SJCRH30 (cell line): ENCODE results near the gene NOL6. TPM values are rescaled to one million over a fixed set of nuclear protein-coding genes. Genes with fewer than 3 reads are reported as not detected.
"Not testable (repeated sequence)": the region's sequence is repeated elsewhere in the genome, so short reads cannot be mapped to it uniquely, and the experiment has no call there.

Experiments
- DNase-seq, 2 experiments: peaks; one replicate each; pipeline ENCODE4 v3.0.0-alpha.2; 2015 to 2020
- H3K27ac ChIP-seq: fragments of 250-450 bp; sonication (Bioruptor Pico); 2 replicates; pipeline ENCODE4 v1.5.1; 2020; ENCODE audit warnings: mild to moderate bottlenecking, moderate library complexity
- H3K27me3 ChIP-seq: fragments of 250-450 bp; sonication (Bioruptor Pico); 2 replicates; pipeline ENCODE4 v1.5.1; 2020; ENCODE audit warnings: mild to moderate bottlenecking, moderate library complexity
- H3K36me3 ChIP-seq: fragments of 250-450 bp; sonication (Bioruptor Pico); 2 replicates; pipeline ENCODE4 v1.5.1; 2020; ENCODE audit warnings: mild to moderate bottlenecking, moderate library complexity
- H3K4me1 ChIP-seq: fragments of 250-450 bp; sonication (Bioruptor Pico); 2 replicates; pipeline ENCODE4 v1.5.1; 2020; ENCODE audit warnings: mild to moderate bottlenecking, moderate library complexity
- H3K4me3 ChIP-seq: fragments of 250-450 bp; sonication (Bioruptor Pico); 2 replicates; pipeline ENCODE4 v1.5.1; 2020; ENCODE audit warnings: mild to moderate bottlenecking, moderate library complexity
- H3K9me3 ChIP-seq: fragments of 250-450 bp; sonication (Bioruptor Pico); replicated peaks from 2 replicates; pipeline ENCODE4 v1.5.1; 2020; ENCODE audit warnings: mild to moderate bottlenecking, moderate library complexity
- total RNA-seq: library from RNA; depleted of rRNA; stranded (reverse); fragments of >200 nt; shearing (Covaris generic); gene quantifications from 2 replicates; pipeline ENCODE4 v1.2.3, GENCODE V29; 2014

Gene NOL6
- total RNA-seq, 1 experiment from 2014 or later = 27.5 TPM

DNA sequence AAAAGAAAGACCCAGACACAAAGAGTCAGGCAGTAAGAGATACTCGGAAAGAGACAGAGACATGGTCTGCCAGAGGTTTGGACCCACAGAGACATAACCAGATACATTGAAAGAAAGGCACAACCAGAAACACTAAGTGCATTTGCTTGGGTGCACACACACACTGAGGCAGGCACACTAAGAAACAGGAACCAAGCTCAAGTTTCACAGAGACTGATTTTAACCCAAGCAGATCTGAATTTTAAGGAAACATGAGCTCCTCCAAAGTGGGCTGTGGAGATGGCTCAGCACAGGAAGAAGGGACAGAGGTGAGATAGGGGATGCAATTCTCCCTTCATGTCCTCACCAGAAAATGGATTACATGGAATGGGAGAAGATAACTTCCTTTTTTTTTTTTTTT, 35.8 kb downstream of the NOL6 start:
- no peaks in the 10 kb centered on the region for H3K36me3 ChIP-seq

DNA sequence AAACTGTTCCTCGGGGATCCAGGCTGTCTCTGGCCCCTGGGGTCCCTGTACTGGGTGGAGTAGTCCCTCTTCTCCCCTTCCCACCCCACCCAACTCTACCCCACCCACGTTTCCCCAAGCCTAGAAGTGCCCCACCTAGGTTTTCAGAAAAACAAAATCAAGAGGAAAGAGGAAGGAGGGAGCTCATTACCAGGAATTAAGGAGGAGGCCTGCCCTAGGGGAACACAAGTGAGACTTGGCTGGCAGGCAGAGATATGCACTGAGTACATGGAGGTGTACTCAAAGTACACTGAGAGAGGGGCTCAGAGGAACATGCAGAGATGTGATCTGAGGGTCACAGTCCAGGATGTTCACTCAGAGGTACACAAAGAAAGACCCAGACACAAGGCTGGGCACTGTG, 36.5 kb downstream of the NOL6 start:
- no peaks in the 10 kb centered on the region for H3K27me3 ChIP-seq
- no peaks in the 10 kb centered on the region for H3K9me3 ChIP-seq
- no peak overlapping the region for H3K4me3 ChIP-seq
- H3K4me1 ChIP-seq = peaks cover 11% of the 10 kb centered on the region
- H3K27ac ChIP-seq = no peak overlapping the region
- no peaks in the 10 kb centered on the region for H3K36me3 ChIP-seq
- DNase-seq = no peak

More for the DNA sequence above, 35.8 kb downstream of the NOL6 start:
- DNase-seq = no peak
- H3K4me1 ChIP-seq = peaks cover 11% of the 10 kb centered on the region
- no peaks in the 10 kb centered on the region for H3K9me3 ChIP-seq
- no peaks in the 10 kb centered on the region for H3K27me3 ChIP-seq
- H3K4me3 ChIP-seq = no peak overlapping the region
- no peak overlapping the region for H3K27ac ChIP-seq

DNA sequence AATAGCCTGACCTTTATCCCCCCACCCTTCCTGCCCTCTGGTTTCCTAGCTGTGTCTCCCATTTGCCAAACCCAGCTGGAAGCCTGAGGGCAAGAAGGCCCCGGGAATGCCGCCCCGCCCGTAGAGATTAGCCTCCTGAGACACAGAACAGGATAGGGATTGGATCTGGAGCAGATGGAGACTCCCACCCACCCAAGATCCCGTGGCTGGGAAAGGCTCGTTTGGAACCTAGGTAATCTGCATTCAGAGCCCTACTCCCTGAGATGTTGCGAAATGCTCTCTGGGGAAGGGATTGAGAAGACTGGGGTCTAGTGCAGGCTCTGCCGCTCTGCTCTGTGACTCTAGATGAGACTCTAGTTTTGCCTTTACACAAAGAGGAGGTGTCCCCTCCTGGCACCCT, 37.3 kb downstream of the NOL6 start:
- H3K27ac ChIP-seq = no peak overlapping the region
- no peaks in the 10 kb centered on the region for H3K36me3 ChIP-seq
- H3K4me3 ChIP-seq = no peak overlapping the region
- peaks cover 11% of the 10 kb centered on the region for H3K4me1 ChIP-seq
- DNase-seq = peak in 1 of 2 experiments; percentile 30
- H3K27me3 ChIP-seq = no peaks in the 10 kb centered on the region
- no peaks in the 10 kb centered on the region for H3K9me3 ChIP-seq

DNA sequence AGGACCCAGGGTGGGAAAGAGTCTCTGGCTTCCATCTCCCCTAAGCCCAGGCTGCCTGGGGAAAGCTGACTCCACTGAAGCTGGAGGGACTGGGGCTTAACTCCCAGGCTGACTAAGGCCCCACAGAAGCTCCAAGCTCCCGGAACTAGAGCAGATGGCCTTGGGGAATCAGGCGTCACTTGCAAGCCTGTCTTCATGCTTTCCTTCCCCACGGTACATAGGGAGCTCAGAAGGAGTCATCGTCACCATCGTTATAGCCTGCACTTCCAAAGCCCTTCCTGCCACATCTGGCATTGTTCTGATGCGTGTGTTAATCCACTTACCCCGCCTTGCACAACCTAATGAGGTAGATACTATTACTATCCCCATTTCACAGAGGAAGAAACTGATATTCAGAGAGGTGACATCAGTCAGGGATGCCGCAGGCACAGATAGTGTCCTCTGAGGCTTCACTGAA, 37.9 kb downstream of the NOL6 start:
- Histone ChIP-seq H3K9me3 (no peaks in the 10 kb centered on the region), H3K27ac (no peak overlapping the region), H3K4me3 (no peak overlapping the region), H3K27me3 (no peaks in the 10 kb centered on the region), H3K4me1 (peaks cover 11% of the 10 kb centered on the region), H3K36me3 (no peaks in the 10 kb centered on the region)
- DNase-seq = peak; percentile 30 to 55

DNA sequence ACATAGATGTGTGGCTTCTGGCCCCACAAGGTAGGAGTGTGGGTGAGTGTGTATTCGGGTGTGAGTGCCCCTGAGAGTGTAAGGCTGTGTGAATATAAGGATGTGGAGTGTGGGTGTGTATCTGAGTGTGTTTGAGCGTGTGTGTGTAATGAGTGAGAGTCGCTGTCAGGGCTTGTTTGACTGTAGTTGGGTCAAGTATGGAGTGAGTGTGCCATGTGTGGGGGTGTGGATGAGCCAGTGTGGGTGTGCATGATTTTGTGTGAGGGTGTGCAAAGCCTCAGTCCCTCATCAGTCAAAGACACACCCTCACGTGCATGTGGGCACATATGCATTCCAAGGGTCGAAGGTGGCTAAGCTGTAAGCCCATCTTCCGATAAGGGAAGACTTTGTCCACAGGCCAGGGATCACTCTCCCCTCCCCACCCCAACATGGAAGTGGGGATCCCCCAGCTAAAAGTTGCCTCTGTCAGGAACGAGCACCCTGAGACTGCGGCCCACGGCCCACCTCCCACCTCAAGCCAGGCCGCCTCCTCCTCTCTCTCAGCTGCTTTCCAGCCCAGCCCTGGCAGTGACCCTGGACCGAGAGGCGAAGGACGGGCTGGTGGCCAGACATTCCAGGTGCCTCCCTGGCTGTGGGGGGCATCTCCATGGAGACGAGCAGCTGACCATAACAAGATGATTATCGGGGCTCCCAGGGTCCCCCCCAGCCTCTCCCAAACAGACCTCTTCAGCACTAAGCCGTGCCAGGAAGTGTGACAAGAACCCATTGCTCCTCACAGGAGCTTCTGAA, 39.2 kb downstream of the NOL6 start:
- Histone ChIP-seq H3K4me3 (no peak overlapping the region), H3K27me3 (no peaks in the 10 kb centered on the region), H3K4me1 (peaks cover 11% of the 10 kb centered on the region), H3K36me3 (no peaks in the 10 kb centered on the region), H3K9me3 (no peaks in the 10 kb centered on the region), H3K27ac (no peak overlapping the region)
- no peak for DNase-seq

DNA sequence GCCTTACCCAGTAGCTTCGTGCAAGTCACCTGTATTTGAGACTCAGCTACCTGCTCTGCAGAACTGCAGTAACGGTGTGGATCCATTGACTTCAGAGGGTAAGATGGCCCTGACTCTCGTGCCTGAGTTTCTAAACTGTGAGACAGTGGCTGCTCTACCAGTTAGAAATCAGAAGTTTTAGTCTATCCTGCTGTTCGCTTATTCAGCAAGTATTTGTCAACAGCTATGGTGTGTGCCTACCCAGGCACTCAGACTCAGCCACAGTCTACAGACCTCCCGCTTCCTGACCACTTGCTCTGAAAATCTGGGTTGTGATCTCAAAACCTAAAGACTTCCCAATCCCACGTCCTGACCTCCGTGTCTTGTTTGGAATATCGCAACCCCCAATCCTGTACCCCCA, 39.9 kb downstream of the NOL6 start:
- Histone ChIP-seq H3K4me3 (no peak overlapping the region), H3K36me3 (no peaks in the 10 kb centered on the region), H3K4me1 (peaks cover 11% of the 10 kb centered on the region), H3K9me3 (no peaks in the 10 kb centered on the region), H3K27me3 (no peaks in the 10 kb centered on the region), H3K27ac (no peak overlapping the region)
- DNase-seq = no peak

DNA sequence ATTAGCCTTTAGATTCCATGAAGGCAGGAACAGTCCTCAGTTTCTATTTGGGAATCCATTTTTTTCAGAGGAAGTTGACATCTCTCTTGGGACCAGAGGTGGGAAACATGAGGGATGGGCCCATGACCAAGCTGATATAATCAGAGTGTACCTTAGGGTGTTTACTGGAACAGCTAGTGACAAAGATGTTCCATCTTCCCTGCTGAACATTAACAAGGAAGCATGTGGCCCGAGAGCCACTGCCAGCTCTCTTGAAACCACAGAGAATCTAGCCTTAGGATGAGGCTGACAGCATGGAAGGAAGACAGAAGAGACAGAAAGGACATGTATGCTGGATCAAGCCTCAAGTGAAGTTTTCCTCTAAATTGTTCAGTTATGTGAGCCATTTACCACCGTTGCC, 42.3 kb downstream of the NOL6 start:
- no peaks in the 10 kb centered on the region for H3K9me3 ChIP-seq
- DNase-seq = no peak
- no peaks in the 10 kb centered on the region for H3K36me3 ChIP-seq
- no peaks in the 10 kb centered on the region for H3K27me3 ChIP-seq
- H3K4me1 ChIP-seq = peaks cover 10% of the 10 kb centered on the region
- H3K27ac ChIP-seq = no peak overlapping the region
- H3K4me3 ChIP-seq = no peak overlapping the region

DNA sequence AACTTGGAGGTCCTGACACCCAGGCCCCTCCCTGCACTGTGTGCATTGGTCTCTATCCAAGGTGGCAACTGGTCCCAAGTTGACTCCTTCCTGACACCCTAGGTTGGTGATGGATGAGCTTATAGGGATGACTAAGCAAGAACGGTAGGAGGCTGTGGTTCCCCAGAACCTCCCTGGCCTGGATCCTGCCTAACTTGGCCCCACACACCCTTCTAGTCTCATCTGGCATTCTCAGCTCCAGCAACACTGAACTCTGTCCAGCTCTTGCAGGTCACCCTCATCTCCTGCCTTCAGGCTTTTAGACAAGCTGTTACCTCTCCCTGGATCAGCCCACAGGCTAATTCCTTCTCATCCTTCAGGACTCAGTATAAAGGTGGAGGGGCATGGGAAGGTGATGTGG, 42.8 kb downstream of the NOL6 start:
- no peaks in the 10 kb centered on the region for H3K9me3 ChIP-seq
- no peak overlapping the region for H3K4me3 ChIP-seq
- DNase-seq = no peak
- peaks cover 7% of the 10 kb centered on the region; the same call in 1 of the 2 replicates for H3K4me1 ChIP-seq
- H3K36me3 ChIP-seq = no peaks in the 10 kb centered on the region
- H3K27me3 ChIP-seq = no peaks in the 10 kb centered on the region
- H3K27ac ChIP-seq = no peak overlapping the region

DNA sequence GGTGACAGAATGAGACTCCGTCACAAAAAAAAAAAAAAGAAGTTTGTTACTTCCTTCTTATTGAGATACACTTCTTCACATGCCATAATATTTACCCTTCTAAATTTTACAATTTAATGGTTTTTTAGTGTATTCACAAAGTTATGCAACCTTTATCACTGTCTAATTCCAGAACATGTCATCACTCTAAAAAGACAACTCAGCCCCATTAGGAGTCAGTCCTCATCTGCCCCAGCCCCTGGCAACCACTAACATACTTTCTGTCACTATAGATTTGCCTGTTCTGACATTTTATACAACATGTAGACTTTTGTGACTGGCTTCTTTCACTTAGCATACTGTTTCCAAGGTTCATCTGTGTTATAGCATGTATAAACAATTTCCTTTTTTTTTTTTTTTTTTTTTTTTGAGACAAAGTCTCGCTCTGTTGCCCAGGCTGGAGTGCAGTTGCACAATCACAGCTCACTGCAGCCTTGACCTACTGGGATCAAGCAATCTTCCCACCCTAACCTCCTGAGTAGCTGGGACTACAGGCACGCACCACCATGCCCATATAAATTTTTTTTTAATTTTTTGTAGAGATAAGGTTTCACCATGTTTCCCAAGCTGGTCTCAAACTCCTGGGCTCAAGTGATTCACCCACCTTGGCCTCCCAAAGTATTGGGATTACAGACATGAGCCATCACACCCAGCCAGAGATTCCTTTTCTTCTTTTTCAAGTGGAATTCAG, 44.3 kb downstream of the NOL6 start:
- no peak overlapping the region for H3K27ac ChIP-seq
- no peaks in the 10 kb centered on the region for H3K36me3 ChIP-seq
- H3K4me1 ChIP-seq = no peaks in the 10 kb centered on the region; the same call in 1 of the 2 replicates
- H3K27me3 ChIP-seq = no peaks in the 10 kb centered on the region
- H3K4me3 ChIP-seq = no peak overlapping the region
- H3K9me3 ChIP-seq = no peaks in the 10 kb centered on the region
- DNase-seq = no peak

DNA sequence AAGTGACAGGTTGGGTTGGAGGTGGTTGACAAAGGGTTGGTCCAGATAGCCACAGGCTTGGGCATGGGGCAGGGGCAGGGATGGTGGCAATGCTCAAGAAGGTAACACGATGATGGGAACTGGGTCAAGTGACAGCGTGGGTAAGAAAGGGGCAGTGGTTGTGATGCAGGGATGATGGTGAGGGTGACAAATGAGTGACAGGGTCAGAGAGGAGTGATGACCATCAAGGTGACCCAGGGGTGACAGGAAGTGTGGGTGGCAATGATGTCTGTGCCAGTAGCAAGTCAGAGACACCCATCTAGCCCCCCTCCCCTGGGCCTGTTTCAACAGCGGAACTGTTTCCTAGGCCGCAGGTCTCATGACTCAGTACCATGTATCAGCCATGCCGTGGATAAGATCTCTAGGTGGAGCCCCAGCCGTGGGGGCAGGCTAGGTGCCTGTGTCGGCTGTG, 46.9 kb downstream of the NOL6 start:
- no peak overlapping the region for H3K4me3 ChIP-seq
- no peak for DNase-seq
- H3K36me3 ChIP-seq = no peaks in the 10 kb centered on the region
- H3K27ac ChIP-seq = no peak overlapping the region
- no peaks in the 10 kb centered on the region for H3K27me3 ChIP-seq
- H3K9me3 ChIP-seq = no peaks in the 10 kb centered on the region
- no peaks in the 10 kb centered on the region for H3K4me1 ChIP-seq

DNA sequence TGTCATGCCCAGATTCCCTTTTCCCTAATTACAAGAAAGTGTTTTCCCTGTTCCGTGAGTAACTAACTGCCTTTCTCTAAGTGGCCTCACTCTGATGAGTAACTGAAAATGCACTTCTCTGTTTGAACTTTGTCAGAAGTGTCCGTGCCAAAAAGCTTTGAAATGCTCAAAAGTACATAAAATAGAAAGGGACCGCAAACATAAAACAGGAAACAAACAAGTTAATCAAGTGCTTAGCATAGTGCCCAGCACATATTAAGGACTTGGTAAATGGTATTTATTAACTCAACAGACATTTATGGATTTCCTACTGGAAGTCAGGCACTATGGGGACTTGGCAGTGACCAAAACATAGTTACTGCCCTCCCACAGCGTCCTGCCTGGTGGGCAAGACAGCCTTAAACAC, 48.6 kb downstream of the NOL6 start:
- no peak for DNase-seq
- no peaks in the 10 kb centered on the region for H3K9me3 ChIP-seq

DNA sequence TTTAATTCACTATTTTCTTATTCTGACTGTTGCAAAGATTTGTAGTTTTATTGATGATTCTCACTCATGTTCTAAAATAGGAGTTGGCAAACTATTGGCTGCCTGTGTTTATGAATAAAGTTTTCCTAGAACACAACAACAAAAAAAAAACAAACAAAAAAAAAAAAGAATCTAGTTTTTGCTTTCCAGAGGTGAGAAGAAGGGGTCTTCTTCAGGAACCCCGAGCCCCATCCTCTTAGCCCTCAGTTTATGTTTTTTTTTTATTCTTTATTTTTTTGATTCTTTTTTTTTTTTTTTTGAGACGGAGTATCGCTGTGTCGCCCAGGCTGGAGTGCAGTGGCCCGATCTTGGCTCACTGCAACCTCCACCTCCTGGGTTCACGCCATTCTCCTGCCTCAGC, 49.2 kb downstream of the NOL6 start:
- H3K27me3 ChIP-seq, H3K9me3 ChIP-seq, H3K4me3 ChIP-seq, DNase-seq, H3K4me1 ChIP-seq, H3K36me3 ChIP-seq, H3K27ac ChIP-seq: not testable (repeated sequence)

More for the DNA sequence above, 48.6 kb downstream of the NOL6 start:
- Histone ChIP-seq H3K36me3 (no peaks in the 10 kb centered on the region), H3K4me3 (no peak overlapping the region), H3K27ac (no peak overlapping the region), H3K27me3 (no peaks in the 10 kb centered on the region), H3K4me1 (no peaks in the 10 kb centered on the region)

DNA sequence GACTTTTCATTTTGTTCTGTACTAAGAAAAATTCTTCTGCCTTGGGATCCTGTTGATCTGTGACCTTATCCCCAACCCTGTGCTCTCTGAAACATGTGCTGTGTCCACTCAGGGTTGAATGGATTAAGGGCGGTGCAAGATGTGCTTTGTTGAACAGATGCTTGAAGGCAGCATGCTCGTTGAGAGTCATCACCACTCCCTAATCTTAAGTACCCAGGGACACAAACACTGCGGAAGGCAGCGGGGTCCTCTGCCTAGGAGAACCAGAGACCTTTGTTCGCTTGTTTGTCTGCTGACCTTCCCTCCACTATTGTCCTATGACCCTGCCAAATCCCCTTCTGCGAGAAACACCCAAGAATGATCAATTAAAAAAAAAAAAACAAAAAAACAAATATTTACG, 49.7 kb downstream of the NOL6 start:
- not testable (repeated sequence) for H3K9me3 ChIP-seq, H3K27me3 ChIP-seq, DNase-seq, H3K27ac ChIP-seq, H3K36me3 ChIP-seq, H3K4me3 ChIP-seq, H3K4me1 ChIP-seq

DNA sequence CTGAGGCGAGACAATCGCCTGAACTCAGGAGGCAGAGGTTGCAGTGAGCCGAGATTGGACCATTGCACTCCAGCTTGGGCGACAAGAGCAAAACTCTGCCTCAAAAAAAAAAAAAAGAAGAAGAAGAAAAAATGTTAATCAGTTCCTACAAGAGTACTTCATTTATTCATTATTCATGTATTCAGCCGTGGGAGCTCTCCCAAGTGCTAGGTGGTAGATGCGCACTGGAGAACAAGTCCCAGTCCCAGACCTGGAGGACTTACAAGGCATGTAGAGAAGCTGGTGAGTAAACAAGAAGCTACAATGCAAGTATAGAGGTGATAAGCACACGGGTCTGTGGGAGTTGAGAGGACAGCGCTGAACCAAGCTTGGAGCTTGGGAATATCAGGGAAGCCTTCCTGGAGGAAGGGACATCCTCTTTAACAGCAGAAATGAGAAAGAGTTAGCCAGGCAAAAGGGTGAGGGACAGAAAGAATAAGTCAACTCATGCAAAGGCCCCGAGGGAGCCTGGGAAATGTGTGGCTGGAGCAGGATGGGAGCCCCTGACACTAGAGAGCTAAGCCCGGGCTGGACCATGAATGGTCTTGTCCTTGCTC, 53.9 kb downstream of the NOL6 start:
- DNase-seq = no peak
- Histone ChIP-seq H3K4me3 (no peak overlapping the region), H3K9me3 (no peaks in the 10 kb centered on the region), H3K27ac (no peak overlapping the region), H3K4me1 (no peaks in the 10 kb centered on the region; the same call in 1 of the 2 replicates), H3K36me3 (no peaks in the 10 kb centered on the region), H3K27me3 (no peaks in the 10 kb centered on the region)

DNA sequence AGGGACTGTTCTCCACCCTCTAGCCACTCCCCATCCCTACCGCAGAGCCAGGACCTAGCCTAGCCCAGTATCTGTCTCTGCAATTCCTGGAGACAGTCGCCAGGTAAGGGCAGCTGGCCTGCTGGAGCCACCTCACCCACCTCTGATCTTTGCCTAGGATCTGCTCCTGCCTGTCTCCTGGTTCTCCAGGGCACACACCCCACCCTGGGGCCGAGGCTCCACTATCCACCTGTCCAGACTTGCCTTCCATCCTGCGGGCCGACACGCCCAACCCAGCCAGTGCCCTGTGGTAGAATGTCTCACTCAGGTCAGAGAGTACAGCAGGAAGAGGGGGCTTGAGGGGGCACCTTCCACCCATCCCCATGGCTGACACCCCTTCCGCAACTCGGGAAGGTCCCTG, 55.6 kb downstream of the NOL6 start:
- no peak for DNase-seq
- Histone ChIP-seq H3K4me3 (no peak overlapping the region), H3K9me3 (no peaks in the 10 kb centered on the region), H3K36me3 (no peaks in the 10 kb centered on the region), H3K4me1 (no peaks in the 10 kb centered on the region; the same call in 1 of the 2 replicates), H3K27ac (no peak overlapping the region), H3K27me3 (no peaks in the 10 kb centered on the region)
